Natural killer cell treated with Interleukin-12 subunit alpha and Interleukin-12 subunit beta and Interleukin-15 and Interleukin-18, amount 100 ng/mL, for 72 hours (primary cell): ENCODE results near the gene CRAT. TPM values are rescaled to one million over a fixed set of nuclear protein-coding genes. Genes with fewer than 3 reads are reported as not detected.

Experiments used
- ATAC-seq, 2 donors: fragments of 150-1000 bp; cut with Tn5 transposase in 1 of 2; sonication (Bioruptor Pico), chemical (Tn5 transposase) in 1 of 2; 2 replicates each; pipeline ENCODE4 v1.10.0; 2021
- DNase-seq: peaks from one replicate; pipeline ENCODE4 v3.0.0; 2022; ENCODE audit warnings: low spot score
- H3K27ac Mint-ChIP-seq, 2 donors: 1 replicate in 1 of 2; 2 replicates in 1 of 2; pipeline ENCODE4 v1.8.0; 2022; ENCODE audit warnings: mixed read lengths in 2 of 2, mild to moderate bottlenecking in 1 of 2, moderate library complexity in 1 of 2
- H3K27me3 Mint-ChIP-seq, 2 donors: 1 replicate in 1 of 2; 2 replicates in 1 of 2; pipeline ENCODE4 v1.8.0; 2022; ENCODE audit warnings: mixed read lengths in 2 of 2
- H3K36me3 Mint-ChIP-seq: one replicate; pipeline ENCODE4 v1.8.0; 2022; ENCODE audit warnings: mixed read lengths
- H3K4me1 Mint-ChIP-seq, 2 donors: 1 replicate in 1 of 2; 2 replicates in 1 of 2; pipeline ENCODE4 v1.8.0; 2022; ENCODE audit warnings: low read depth in 2 of 2, mixed read lengths in 2 of 2, mild to moderate bottlenecking in 1 of 2
- H3K4me3 Mint-ChIP-seq: one replicate; pipeline ENCODE4 v1.8.0; 2022; ENCODE audit warnings: mixed read lengths
- H3K9me3 Mint-ChIP-seq: 2 replicates; pipeline ENCODE4 v1.8.0; 2022; ENCODE audit warnings: mixed read lengths
- total RNA-seq, 2 donors: library from RNA; stranded (reverse); gene quantifications; one replicate each; pipeline ENCODE4 v1.2.3, GENCODE V29; 2022

Gene CRAT
- total RNA-seq, 2 donors from 2014 or later: 11.9 to 12.7 TPM

DNA sequence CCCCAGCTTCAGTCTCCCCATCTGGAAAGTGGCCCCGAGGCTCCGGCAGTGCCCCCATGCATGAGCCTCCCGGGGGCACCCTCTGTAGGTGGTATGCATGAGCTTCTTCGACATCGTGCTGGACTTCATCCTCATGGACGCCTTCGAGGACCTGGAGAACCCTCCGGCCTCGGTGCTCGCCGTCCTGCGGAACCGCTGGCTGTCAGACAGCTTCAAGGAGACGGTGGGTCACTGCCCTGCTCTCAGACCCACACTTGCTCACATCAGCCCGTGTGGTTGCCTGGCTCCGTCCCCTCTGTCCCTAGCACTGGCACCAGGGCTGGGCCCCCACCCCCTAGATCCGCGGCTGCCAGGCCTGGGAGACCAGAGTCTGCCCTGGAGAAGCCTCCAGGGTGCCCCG lies 42.5 kb downstream of the CRAT start:
- Mint-ChIP-seq H3K4me3 (peak overlapping the region; percentile 80), H3K27ac (peak overlapping the region; percentile 80 to 90), H3K4me1 (peaks cover 7 to 14% of the 10 kb centered on the region in 2 donors), H3K36me3 (no peaks in the 10 kb centered on the region), H3K9me3 (no peaks in the 10 kb centered on the region), H3K27me3 (no peaks in the 10 kb centered on the region)
- DNase-seq (no peak), ATAC-seq (no peak)

DNA sequence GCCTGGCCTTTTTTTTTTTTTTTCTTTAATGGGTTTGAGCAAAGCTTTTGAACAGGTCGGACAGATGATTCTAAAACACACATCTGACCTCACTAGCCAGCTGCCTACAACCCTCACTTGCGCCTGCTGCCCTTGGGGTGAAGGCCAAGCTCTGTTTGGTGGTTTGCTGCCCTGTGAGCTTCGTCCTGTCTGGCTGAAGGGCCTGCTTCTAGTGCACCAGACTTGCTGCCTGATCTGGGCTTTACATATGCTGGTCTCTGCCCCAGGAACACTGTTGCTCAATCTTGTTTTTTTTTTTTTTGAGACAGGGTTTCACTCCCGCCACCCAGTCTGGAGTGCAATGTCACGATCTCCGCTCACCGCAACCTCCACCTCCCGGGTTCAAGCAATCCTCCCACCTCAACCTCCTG lies 46.1 kb downstream of the CRAT start:
- no peak for ATAC-seq
- Mint-ChIP-seq H3K4me1 (peaks cover 7 to 11% of the 10 kb centered on the region in 2 donors), H3K27ac (no peak overlapping the region), H3K9me3 (no peaks in the 10 kb centered on the region), H3K36me3 (no peaks in the 10 kb centered on the region), H3K4me3 (no peak overlapping the region), H3K27me3 (no peaks in the 10 kb centered on the region)
- peak; percentile 3 for DNase-seq

DNA sequence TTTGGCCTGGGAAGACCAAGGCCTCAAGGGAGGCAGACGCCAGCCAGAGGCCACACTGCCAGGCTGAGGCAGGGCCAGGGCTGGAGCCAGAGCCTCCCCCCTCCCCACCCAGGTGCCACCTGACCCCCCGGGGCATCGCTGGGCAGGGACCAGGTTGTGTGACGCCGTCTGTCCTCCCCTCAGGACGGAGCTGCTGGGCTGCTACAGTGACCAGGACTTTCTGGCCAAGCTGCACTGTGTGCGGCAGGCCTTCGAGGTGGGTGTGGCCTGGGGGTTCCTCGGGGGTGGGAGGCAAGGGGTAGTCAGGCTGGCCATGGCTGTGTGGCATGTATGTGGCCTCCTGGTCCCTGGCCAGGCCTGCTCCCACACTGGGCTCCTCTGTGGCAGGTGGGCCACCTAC lies 47.5 kb downstream of the CRAT start:
- DNase-seq (peak; percentile 44), ATAC-seq (peak in 1 of 2 donors; percentile 5)
- no peaks in the 10 kb centered on the region for H3K27me3 Mint-ChIP-seq
- no peaks in the 10 kb centered on the region for H3K9me3 Mint-ChIP-seq
- H3K36me3 Mint-ChIP-seq: no peaks in the 10 kb centered on the region
- peaks cover 2% of the 10 kb centered on the region in 2 donors for H3K4me1 Mint-ChIP-seq
- no peak overlapping the region for H3K27ac Mint-ChIP-seq
- no peak overlapping the region for H3K4me3 Mint-ChIP-seq

DNA sequence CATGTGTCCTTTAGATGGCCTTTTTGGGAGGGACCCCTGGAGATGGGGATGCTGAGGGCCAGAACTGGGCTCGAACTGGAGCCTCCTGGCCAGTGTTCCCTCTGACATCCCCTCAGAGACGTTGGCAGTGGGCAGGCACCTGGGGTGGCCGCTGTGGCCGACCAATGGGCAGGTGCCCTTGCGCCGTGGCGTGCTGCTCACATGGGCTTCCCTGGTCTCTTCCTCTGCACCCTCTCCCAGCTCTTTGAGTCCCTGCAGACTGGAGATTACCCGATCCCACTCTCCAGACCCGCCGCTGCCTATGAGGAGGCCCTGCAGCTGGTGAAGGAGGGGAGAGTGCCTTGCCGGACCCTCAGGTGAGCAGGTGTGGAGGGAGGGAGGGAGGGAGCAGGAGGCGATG lies 49.6 kb downstream of the CRAT start:
- no peak for ATAC-seq
- no peaks in the 10 kb centered on the region for H3K9me3 Mint-ChIP-seq
- no peaks in the 10 kb centered on the region for H3K27me3 Mint-ChIP-seq
- H3K4me1 Mint-ChIP-seq: peaks cover 4% of the 10 kb centered on the region in 2 donors
- H3K36me3 Mint-ChIP-seq: no peaks in the 10 kb centered on the region
- DNase-seq: no peak
- H3K4me3 Mint-ChIP-seq: no peak overlapping the region
- H3K27ac Mint-ChIP-seq: no peak overlapping the region

DNA sequence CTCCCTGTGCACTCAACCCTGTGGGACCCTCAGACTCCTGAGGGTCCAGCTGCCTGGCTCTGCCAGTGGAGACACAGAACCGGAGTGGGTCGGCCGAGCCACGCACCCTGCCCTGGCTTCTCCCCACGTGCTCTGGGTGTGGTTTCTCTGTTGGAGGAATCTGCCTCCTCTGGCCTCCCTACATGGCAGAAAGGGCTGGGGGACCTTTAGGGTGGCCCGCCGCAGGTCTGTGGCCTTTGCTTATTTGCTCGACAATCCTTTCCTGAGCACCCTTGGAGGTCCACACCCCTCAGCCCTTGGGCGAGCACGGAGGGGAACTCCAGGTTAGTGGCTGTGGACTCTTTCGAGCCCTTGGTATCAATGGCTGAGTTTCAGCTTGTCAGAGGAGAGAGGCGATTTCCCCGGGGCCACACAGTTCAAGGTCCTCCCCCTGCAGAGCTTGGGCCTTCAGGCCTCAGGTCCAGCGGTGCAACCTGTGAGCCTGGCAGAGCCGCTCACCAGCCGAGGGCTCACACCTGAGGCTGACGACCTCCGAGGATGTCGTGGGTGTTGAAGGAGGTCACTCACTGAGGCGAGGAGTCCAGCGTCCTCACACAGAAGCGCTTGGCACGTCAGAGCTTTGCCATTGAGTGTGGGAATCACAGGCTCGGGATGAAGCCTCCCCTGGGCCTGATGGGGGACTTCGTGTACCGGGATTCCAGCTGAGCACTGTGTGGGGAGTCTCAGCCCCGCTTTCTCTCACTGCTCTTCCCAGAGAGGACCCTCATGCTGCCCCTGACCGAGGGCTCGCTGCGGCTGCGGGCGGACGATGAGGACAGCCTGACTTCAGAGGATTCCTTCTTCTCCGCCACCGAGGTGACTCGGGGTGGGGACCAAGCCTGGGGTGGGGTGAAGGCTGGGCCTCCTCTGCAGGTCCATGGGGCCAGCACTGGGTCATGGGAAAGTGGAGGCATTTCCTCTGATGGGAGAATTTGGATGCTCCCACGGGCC lies 50.5 kb downstream of the CRAT start:
- Mint-ChIP-seq H3K9me3 (no peaks in the 10 kb centered on the region), H3K27ac (no peak overlapping the region), H3K4me3 (no peak overlapping the region), H3K36me3 (no peaks in the 10 kb centered on the region), H3K4me1 (peaks cover 4% of the 10 kb centered on the region in 2 donors), H3K27me3 (no peaks in the 10 kb centered on the region)
- ATAC-seq (no peak), DNase-seq (peak; percentile 54)

DNA sequence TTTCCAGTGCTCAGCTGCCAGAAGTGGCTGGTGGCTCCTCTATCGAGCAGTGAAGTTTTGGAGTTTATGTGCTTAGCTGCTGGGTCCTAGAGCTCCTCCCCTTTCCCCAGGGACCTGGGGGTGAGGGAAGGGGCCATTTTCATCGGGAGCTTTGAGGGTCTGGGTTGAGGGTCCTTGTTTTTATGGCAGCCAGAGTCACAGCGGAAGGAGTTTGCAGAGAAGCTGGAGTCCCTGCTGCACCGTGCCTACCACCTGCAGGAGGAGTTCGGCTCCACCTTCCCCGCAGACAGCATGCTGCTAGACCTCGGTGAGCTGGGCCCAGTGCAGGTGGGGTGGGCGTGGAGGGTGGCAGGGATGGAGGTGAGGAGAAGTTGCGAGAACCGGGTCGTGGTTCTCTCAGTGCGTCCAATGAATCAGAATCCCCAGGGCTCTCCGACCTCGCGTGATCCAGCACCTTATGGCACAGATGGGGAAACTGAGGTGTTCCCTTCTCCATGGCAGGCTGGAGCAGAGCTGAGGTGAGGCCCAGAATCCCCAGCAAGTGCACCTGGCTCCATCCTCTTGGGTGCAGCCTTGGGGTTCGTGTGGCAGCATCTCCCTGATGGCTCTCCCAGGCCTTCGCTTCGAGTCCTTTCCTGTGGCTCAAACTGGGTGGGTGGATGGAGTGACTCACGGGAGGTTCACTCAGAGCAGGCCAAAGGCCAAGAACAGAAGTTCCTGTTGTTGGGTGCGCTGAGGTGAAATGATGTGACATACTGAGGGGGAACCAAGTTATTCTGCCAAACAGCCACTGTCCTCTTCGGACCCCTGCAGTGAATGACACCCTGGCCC lies 51.4 kb downstream of the CRAT start:
- no peaks in the 10 kb centered on the region for H3K36me3 Mint-ChIP-seq
- DNase-seq (no peak), ATAC-seq (no peak)
- no peaks in the 10 kb centered on the region for H3K9me3 Mint-ChIP-seq
- H3K27ac Mint-ChIP-seq: no peak overlapping the region
- H3K4me1 Mint-ChIP-seq: peaks cover 4% of the 10 kb centered on the region in 2 donors
- no peak overlapping the region for H3K4me3 Mint-ChIP-seq
- H3K27me3 Mint-ChIP-seq: no peaks in the 10 kb centered on the region

DNA sequence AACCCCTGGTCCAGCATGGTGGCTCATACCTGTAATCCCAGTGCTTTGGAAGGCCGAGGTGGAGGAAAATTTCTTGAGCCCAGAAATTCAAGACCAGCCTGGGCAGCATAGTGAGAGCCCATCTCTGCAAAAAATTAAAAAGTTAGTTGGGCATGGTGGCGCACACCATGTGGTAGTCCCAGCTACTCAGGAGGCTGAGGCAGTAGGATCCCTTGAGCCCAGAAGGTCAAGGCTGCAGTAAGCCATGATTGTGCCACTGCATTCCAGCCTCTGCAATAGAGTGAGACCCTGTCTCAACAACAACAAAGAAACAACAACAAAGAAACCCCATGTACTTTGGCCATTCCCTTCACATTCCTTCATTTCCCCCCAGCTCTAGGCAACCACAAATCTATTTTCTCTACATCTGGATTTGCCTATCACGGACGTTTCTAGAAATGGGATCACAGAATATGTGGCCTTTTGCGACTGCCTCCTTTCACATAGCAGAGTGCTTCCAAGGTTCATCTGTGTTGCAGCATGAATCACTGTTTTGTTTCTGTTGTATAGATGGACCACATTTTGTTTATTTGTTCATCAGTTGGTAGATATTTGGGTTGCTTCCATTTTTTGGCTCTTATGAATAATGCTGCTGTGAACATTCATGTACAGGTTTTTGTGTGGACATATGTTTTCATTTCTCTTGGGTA lies 56.3 kb downstream of the CRAT start:
- no peaks in the 10 kb centered on the region for H3K36me3 Mint-ChIP-seq
- DNase-seq: no peak
- no peak for ATAC-seq
- no peaks in the 10 kb centered on the region for H3K27me3 Mint-ChIP-seq
- H3K27ac Mint-ChIP-seq: no peak overlapping the region
- H3K4me1 Mint-ChIP-seq: peaks cover 4% of the 10 kb centered on the region in 2 donors
- H3K9me3 Mint-ChIP-seq: no peaks in the 10 kb centered on the region
- H3K4me3 Mint-ChIP-seq: no peak overlapping the region

DNA sequence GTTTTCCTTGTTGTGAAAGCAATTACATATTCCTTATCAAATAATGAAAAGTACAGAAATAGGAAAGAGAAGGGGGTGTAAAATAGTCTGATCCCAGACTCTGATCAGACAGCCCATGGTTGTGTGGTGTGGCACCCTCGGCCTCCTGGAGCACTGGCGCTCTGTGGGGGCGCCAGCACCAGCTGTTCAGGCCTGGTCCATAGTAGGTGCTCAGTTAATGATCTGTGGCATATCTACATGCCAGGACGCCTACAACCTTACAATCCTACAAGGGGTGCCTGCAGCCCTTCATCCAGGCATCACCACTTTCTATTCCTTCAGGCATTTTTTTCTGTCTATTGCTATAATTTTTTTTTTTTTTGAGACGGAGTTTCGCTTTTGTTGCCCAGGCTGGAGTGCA lies 57.6 kb downstream of the CRAT start:
- DNase-seq: no peak
- H3K4me3 Mint-ChIP-seq: no peak overlapping the region
- no peak overlapping the region for H3K27ac Mint-ChIP-seq
- H3K9me3 Mint-ChIP-seq: no peaks in the 10 kb centered on the region
- no peaks in the 10 kb centered on the region for H3K27me3 Mint-ChIP-seq
- H3K36me3 Mint-ChIP-seq: no peaks in the 10 kb centered on the region
- H3K4me1 Mint-ChIP-seq: peaks cover 2% of the 10 kb centered on the region in 2 donors
- no peak for ATAC-seq

DNA sequence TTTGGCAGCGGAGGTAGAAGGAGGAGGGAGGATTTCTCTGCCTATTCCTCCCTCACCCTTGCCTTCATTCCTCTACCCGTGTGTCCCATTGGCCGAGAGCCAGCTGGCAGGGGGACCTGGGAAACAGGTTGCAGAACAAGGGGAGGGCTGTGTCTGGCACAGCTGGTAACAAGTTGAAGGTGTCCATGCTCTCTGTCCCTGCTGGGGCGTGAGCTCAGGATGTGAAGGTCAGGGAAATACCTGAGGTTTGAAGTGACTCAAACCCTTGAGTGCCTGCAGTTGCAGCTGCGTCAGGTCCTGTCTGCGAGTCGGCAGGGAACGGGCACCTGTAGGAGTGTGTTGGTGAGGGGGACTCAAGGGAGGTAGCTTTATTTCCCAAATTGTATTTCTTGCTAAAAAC lies 58.0 kb downstream of the CRAT start:
- no peaks in the 10 kb centered on the region for H3K27me3 Mint-ChIP-seq
- DNase-seq: no peak
- no peaks in the 10 kb centered on the region for H3K36me3 Mint-ChIP-seq
- no peak overlapping the region for H3K27ac Mint-ChIP-seq
- H3K4me3 Mint-ChIP-seq: no peak overlapping the region
- H3K4me1 Mint-ChIP-seq: no peaks in the 10 kb centered on the region
- no peak for ATAC-seq
- no peaks in the 10 kb centered on the region for H3K9me3 Mint-ChIP-seq

Other genes starting within 250 kb of the CRAT start
- 10 to 100 TPM in 1 of 2 donors, 1 to 10 TPM in 1; 6.7 to 19.9 TPM for gene KYAT1, start 228.8 kb downstream of the CRAT start, total RNA-seq
- 10 to 100 TPM; 25.6 to 28.2 TPM for gene LRRC8A, start 228.7 kb downstream of the CRAT start, total RNA-seq
- 1 to 10 TPM in 1 of 2 donors, under 1 TPM in 1; 0.24 to 1.1 TPM for gene PHYHD1, start 189.8 kb downstream of the CRAT start, total RNA-seq
- 10 to 100 TPM in 1 of 2 donors, 1 to 10 TPM in 1; 8.7 to 11.5 TPM for gene DOLK, start 163.2 kb downstream of the CRAT start, total RNA-seq
- 100 to 1,000 TPM; 103 to 143 TPM for gene NUP188, start 163.1 kb downstream of the CRAT start, total RNA-seq
- 10 to 100 TPM; 57.8 to 99.0 TPM for gene SH3GLB2, start 82.5 kb downstream of the CRAT start, total RNA-seq
- gene MIGA2, start 74.2 kb downstream of the CRAT start, total RNA-seq: 10 to 100 TPM; 42.4 to 82.6 TPM
- gene DOLPP1, start 29.7 kb downstream of the CRAT start, total RNA-seq: 10 to 100 TPM; 18.6 to 24.1 TPM
- 100 to 1,000 TPM in 1 of 2 donors, 10 to 100 TPM in 1; 75.7 to 133 TPM for gene PTPA, start 622 bp upstream of the CRAT start, total RNA-seq
- 1 to 10 TPM in 1 of 2 donors, under 1 TPM in 1; 0.64 to 1.8 TPM for gene IER5L, start 67.5 kb upstream of the CRAT start, total RNA-seq